ENCODE results near the gene TXNRD1.
A peak's percentile ranks its signal among the peaks of the same experiment; 100 is the strongest.
"Not testable (repeated sequence)": the region's sequence is repeated elsewhere in the genome, so short reads cannot be mapped to it uniquely, and the experiment has no call there.

TXNRD1 gene

GRCh38 chr12:104197264-104197663, 18.3 kb upstream of the TXNRD1 start:
- no peak for DNase-seq (ENCODE audit: low spot score)

- DNase-seq (ENCODE audit: low spot score), result no peak
Measured at GRCh38 chr12:104199964-104200363, 15.6 kb upstream of the TXNRD1 start.

DNA sequence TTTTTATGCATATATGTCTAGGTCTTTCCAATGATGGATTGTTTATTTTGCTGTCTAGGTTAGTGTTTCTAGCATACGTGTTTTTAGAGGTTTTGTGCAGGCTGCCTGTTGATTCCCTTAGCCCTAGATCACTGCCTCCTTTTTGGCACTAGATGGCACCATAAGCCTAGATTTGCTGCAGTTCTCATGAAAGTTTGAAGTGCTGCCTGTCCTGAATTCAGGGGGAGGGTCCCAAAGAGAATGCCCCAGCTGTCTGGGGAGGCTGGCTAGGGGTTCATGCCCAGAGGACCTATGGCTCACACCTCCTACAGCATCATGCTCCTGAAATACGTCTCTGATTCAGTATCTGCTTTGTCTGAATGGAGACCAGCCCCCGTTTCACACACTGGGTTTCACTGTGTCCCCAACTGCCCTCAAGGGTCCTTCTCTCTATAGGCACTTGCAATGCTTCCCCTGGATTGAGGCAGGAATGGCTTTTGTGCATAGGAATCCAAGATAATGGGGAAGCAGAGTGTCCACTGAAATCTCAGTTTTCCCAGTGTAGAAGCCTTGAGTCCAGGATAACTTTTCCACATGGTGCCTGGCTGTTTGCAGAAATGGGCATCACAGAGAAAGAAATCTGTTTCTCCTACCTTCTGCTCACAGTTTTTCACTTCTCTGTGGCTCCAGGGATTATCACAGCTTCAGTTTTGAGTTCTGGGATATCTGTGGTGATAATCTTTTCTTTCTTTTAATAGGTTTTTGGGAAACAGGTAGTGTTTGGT, 14.2 kb upstream of the TXNRD1 start:
- peak; percentile 61 for DNase-seq (ENCODE audit: low spot score)

DNA sequence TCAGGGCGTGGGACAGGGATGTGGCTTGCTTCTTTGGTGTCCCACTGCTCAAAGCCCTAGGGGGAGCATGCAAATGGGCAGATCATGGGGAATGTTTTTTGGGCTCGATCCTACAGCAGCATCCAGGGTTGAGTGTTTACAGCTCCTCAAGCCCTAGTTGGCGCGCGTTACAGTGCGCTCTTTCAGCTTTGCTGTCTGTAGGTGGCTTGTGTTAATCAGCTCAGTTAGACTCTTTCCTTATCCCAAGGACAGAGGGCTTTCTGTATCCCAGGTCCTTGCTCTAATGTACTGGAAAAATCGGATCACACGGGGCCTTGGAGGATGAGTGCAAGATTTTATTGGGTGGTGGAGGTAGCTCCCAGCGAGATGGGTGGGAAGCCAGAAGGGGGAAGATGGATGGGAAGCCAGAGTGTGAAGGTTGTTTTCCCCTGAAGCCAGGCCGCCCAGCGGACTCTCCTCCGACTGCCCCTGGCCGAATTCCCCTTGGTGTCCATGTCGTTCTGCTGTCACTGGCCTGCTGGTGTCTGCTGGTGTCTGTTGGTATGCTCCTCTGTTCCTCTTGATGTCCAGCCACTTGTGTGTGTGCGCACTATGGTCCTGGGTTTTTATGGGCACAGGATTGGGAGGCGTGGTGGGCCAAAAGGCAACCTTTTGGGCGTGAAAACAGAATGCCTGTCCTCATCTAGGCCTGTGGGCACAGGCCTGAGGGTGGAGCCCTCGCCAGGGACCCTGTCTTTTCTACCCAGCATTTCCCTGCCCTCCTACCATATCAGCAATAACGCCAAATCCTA, 10.7 kb upstream of the TXNRD1 start:
- DNase-seq (ENCODE audit: low spot score), result no peak

DNA sequence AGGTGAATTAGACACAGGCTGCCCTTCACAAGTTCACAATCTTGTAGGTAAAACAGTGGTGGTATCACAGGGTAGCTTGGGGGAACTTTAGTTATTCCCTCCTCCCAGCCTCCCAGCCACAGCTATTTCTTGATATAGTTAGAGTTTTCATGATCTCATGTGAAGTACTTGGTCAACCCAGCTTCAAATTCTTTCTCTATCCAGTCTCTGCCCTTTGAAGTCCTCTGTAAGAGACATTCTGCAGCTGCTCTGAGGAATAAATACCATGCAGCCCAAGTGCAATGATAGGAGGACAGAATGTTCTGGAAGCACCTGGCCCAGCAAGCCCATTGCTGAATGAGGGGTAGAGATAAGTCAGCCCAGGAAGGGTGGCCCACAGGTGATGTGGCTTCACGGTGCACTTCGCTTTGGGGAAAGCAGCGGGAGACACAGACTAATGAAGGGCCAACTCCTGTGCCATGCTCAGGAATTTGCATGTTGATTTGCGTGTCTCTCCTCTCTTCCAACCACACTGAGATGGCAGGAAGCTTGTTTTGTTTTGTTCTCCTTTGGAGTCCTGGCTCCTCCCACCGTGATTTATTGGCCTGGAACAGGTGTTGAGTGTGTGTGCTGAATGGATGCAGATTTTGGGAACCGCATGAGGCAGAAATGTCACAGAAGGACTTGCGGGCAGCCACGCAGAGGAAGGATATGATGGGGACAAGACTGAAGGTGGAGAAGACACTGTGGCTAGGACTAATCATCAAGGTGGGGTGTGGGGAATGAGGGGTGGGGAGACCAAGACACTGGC, 8.0 kb upstream of the TXNRD1 start:
- DNase-seq (ENCODE audit: low spot score), result no peak

GRCh38 chr12:104212516-104212915, 3.1 kb upstream of the TXNRD1 start:
- DNase-seq (ENCODE audit: low spot score), result no peak

DNA sequence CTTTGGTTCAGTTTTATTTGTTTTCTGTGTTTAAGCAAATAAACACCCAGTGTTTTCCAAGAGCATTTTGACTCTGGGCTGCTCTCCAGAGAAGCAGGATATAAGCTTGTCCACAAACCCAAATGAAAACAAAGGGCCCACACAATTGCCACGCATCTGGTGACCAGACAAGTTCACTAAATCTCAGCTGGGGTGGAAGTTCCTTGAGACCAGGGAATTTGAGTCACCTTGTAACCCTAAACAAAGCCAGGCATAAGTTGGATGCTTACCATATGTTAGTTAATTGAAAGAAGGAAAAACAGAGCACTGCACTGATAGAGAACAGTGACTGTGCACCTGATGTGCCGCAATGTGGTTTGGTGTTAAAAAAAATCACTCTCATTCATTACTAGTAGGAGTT, 1.6 kb upstream of the TXNRD1 start:
- no peak for DNase-seq (ENCODE audit: low spot score)

DNA sequence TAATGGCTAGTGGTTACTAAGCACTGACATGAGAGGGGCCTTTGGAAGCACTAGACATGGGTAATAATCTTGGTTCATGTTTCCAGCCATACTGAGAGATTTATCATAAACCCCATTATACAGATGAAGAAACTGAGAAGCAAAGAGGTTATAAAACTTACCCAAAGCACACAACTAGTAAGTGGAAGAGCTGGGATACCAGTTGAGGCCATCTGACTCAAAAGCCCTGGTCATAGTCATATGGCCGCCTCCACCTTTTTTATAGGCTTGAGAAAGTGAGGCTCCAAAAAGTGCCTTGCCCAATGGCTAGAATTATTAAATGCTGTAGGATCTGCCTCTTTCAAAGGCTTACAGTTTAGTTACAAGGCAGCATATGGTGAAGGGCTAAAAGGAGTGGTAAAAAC, 944 bp downstream of the TXNRD1 start:
- DNase-seq (ENCODE audit: low spot score), result no peak

DNA sequence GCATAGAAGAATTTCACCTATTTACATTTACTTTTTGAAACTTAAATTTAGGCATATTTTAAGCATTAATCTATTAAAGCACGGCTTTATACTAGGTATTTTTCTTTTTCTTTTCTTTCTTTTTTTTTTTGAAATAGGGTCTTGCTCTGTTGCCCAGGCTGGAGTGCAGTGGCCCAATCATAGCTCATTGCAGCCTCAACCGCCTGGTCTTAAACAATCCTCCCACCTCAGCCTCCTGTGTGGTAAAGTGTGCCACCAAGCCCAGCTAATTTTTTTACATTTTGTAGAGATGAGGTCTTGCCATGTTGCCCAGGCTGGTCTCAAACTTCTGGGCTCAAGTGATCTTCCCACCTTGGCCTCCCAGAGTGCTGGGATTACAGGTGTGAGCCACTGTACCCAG, 2.9 kb downstream of the TXNRD1 start:
- DNase-seq (ENCODE audit: low spot score), result not testable (repeated sequence)

GRCh38 chr12:104218935-104219334, 3.4 kb downstream of the TXNRD1 start:
- no peak for DNase-seq (ENCODE audit: low spot score)

DNA sequence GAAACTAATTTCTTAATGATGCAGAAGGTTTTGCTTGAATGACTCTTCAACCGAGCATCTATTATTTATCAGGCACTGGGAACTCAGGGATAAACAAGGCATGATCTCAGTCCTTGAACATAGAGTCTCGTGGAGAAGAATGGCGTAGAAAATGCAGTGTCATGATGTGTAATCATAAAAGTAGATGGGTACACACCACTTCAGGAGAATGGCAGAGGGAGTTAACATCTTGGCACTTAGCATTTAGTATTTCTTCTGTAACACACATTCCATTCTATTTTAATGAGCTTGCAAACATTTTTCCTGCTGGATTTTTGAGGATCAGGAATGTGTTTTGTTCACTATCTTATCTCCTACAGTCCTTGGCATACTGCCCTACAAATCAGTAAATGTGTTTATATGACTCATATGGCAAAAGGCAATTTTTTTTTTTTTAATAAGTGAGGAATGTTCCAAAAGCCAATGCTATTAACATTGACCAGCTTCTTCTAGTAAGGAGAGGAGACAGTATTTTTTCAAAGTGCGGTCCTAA, 3.8 kb downstream of the TXNRD1 start:
- peak; percentile 10 for DNase-seq (ENCODE audit: low spot score)

DNA sequence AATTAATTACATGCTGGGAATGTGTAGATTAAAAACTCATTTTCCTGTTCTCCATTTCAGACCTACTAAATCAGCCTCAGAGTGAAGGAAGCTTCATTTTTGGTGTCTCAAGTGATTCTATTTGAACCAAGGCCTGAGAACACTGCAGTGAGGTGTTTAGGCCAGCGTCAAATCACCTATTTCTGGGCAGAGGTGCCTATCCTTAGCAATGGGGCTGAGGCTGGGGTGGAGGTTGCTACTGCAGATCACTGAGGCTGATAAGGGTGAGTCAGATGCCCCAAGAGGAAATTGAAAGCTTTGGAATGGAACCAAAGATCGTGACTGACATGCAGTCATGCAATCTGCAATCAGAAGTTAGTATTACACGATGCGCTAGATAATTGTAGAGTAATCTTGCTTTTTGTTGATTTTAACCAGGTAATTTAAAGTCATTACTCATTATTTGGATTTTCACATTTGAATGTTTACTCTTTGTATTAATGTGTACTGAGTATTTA, 4.4 kb downstream of the TXNRD1 start:
- DNase-seq (ENCODE audit: low spot score), result no peak

DNA sequence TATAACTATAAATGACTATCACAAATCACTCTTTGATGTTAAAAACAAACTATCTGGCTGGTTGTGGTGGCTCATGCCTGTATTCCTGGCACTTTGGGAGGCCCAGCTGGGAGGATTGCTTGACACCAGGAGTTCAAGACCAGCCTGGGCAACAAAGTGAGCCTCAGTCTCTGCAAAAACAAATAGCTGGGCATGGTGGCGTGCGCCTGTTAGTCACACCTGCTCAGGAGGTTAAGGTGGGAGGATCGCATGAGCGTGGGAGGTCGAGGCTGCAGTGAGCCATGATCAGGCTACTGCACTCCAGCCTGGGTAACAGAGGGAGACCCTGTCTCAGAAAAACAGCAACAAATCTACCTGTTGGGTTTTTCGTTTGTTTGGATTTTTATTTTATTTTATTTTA, 5.4 kb downstream of the TXNRD1 start:
- no peak for DNase-seq (ENCODE audit: low spot score)

DNA sequence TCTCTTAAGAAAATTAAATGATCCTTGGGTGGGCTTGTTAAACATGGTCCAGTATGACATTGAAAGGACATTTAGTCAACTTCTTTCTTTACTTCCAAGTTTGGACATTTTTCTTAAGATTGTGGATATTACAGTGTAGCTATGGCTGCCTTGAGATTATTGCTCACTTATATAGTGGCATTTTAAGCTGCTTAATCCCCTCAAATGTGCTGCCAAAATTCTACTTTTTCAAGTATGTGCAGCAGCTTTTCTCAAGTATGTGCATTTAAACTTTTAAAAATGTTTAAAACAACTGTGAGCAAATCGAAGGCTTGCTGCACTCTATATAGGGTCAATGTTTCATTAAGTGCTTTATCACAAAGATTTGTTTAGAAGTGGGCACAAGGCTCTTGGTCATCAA, 7.4 kb downstream of the TXNRD1 start:
- DNase-seq (ENCODE audit: low spot score), result no peak

- DNase-seq (ENCODE audit: low spot score), result no peak
Measured at GRCh38 chr12:104223712-104224111, 8.1 kb downstream of the TXNRD1 start.

- DNase-seq (ENCODE audit: low spot score), result no peak
Measured at GRCh38 chr12:104226672-104227071, 11.1 kb downstream of the TXNRD1 start.

DNA sequence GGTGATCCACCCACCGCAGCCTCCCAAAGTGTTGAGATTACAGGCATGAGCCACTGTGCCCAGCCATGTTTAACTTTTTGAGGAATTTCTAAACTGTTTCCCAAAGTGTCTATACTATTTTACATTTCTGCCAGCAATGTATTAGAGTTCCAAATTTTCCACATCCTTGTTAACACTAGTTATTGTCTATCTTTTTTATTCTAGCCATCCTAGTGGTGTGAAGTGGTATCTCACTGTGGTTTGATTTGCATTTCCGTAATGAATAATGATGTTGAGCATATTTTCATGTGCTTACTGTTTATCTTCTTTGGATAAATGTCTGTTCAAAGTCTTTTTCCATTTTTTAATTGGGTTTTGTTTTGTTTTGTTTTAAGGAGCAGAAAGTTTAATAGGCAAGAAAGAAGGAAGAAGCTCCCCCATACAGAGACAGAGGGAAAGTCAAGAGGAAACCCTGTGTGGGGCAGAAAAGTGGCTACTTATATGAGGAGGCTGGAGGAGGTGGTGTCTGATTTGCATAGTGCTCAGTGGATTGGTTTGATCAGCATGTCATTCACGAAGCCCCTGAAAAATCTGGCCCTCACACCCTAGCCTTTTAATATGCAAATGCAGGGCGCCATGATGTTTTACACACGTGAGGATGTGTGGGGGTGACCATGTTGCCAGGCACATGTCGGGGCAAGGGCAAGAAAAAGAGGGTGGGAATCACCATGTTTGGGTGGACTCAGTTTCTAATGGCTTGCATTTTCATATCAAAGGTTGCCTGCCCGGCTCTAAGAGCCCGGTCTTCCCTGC, 14.9 kb downstream of the TXNRD1 start:
- DNase-seq (ENCODE audit: low spot score), result no peak

- no peak for DNase-seq (ENCODE audit: low spot score)
Measured at GRCh38 chr12:104232609-104233280, 17.2 kb downstream of the TXNRD1 start.

DNA sequence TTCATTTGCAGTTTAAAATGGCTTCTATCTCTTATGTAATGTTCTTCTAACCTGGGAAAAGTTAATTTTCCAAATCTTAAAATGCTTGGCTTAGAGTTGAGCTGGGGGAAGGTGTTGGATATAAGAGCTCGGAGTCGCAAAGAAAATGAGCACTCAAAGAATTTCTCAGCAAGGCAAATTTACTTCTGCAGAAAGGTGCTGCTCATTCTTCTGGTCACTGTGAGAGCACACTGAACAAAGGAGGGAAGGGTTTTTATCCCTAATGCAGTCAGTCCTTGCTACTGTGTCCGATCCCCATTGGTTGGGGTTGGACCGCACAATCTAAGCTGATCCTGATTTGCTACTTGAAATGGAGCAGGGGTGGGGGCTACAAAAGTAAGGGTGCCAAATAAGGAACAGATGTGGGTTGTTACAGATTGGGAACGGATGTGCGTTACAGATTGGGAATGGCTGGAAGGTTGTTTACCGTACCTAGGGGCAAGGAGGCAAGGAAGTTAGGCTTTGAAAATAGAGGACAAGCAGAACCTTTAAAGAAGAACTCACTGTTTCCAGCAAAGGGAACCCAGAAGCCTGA, 19.4 kb downstream of the TXNRD1 start:
- no peak for DNase-seq (ENCODE audit: low spot score)

DNA sequence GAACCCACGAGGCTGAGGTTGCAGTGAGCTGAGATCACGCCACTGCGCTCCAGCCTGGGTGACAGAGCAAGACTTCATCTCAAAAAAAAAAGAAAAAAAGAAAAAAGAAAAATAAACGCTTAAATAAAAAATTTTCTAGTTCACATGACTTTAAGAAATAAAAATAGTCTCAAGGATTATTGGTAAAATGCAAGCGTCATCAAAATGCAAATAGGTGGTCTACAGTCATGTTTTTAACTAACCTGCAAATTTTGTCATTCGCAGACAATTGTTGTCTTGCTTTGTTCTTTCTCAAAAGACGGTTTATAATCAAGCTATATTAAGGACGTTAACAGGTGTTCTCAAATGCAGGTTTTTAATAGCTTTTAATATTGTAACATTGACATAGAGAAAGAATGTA, 22.4 kb downstream of the TXNRD1 start:
- DNase-seq (ENCODE audit: low spot score), result no peak

Measured in hematopoietic multipotent progenitor cell treated with erythropoietin and hydrocortisone succinate and interleukin-3 and kit ligand, for 15 days (in vitro differentiated cells).